NCI-H82 (cell line): Measurements from ENCODE around the gene TVP23A.
"Not testable (repeated sequence)": the region's sequence is repeated elsewhere in the genome, so short reads cannot be mapped to it uniquely, and the experiment has no call there.

Source experiments
- DNase-seq: peaks from one replicate; lab custom pipeline; 2025; lab: John Stamatoyannopoulos, UW

TVP23A gene

GRCh38 chr16:10799736-10800135, 18.9 kb downstream of the TVP23A start:
- no peak for DNase-seq

DNA sequence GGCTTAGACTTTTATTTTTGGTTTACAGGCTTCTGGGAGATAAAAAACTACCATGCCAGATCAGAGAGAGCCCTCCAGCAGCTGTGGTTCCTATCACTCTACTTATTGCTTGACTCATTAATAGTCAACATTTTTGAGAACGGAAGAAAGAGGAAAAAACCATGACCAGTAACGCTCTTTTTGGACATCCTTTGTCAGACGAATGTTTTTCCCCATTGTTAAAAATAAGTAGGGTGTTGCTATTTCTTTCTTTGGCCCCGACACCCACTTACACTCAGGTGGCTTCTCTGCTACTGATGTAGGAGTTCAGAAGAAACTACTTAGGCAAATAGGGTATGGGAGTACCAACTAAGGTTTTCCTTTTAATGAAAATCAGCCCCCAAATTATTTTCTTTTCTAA, 27.5 kb downstream of the TVP23A start:
- DNase-seq, result no peak

GRCh38 chr16:10788630-10789029, 30.0 kb downstream of the TVP23A start:
- DNase-seq, result not testable (repeated sequence)

- DNase-seq, result peak; percentile 99
Observed at GRCh38 chr16:10787304-10787703, 31.3 kb downstream of the TVP23A start.

- no peak for DNase-seq
Observed at GRCh38 chr16:10782628-10783027, 36.0 kb downstream of the TVP23A start.

DNA sequence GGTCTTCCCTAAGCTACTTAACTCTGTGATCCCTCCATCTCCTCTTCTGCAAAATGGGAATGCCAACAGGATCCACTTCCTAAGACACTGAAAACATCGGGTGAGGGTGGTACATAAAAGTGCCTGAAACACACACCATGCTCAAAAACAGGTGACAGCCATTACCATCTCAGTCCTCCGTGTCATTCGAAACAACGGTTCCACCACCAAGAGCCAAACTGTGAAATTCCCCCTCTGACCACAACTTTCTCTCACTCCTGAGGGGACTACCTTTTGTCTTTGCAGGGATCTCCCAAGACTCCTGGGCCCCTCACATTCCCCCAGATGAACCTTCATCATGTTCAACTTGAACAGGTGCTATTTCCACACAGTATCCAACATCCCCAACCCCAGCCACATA, 38.0 kb downstream of the TVP23A start:
- DNase-seq, result no peak

DNA sequence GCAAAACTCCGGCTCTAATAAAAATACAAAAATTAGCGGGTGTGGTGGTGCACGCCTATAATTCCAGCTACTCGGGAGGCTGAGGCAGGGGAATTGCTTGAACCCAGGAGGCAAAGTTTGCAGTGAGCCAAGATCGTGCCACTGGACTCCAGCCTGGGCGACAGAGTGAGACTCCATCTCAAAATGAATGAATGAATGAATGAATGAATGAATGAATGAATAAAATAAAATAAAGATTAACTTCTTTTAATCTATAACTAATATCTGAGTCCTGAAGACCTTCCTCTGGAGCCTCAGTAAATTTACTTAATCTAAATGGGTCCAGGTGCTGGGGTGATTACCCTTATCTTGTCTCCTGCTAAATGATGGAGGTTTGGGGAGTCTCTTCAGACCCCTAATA, 38.7 kb downstream of the TVP23A start:
- not testable (repeated sequence) for DNase-seq

GRCh38 chr16:10777356-10777755, 41.2 kb downstream of the TVP23A start:
- DNase-seq, result no peak

DNA sequence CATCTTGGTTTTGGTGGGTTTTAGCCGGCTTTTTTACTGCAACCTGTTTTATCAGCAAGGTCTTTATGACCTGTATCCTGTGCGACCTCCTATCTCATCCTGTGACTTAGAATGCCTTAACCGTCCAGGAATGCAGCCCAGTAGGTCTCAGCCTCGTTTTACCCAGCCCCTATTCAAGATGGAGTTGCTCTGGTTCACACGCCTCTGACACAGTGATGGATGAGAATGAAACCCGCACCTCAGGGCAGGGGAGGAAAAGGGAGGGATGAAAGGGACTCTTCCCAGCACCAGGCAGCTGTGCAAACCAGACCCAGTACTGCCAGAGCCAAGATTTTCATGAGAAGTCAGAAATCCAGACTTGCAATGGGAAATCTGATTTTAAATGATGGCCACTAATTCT, 41.7 kb downstream of the TVP23A start:
- not testable (repeated sequence) for DNase-seq

DNA sequence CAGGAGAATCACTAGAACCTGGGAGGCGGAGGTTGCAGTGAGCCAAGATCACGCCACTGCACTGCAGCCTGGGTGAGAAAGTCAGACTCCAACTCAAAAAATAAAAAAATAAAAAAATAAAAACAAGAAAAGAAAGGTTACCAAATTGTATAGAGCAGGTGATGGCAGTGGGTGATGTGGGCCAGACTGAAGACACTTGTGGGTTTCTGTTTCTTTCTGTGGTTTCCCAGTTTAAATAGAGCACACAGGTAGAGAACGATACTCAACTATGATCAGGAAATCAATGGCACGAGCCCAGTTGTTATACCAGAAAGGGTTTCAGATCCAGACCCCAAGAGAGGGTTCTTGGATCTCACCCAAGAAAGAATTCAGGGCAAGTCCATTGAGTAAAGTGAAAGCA, 42.3 kb downstream of the TVP23A start:
- DNase-seq, result no peak

DNA sequence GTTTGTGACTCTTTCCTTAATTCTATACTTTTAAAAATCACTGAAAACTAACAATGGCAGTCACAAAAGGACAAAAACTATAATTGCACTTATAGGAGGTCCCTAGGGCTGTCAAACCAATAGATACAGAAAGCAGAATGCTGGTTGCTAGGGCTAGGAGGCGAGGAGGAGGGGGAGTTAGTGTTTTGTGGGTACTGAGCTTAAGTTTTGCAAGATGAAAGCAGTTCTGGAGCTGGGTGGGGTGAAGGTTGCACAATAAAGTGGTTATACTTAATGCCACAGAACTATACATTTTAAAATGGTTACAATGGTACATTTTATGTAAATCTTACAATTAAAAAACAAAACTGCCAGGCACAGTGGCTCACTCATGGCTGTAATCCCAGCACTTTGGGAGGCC, 47.7 kb downstream of the TVP23A start:
- DNase-seq, result no peak

DNA sequence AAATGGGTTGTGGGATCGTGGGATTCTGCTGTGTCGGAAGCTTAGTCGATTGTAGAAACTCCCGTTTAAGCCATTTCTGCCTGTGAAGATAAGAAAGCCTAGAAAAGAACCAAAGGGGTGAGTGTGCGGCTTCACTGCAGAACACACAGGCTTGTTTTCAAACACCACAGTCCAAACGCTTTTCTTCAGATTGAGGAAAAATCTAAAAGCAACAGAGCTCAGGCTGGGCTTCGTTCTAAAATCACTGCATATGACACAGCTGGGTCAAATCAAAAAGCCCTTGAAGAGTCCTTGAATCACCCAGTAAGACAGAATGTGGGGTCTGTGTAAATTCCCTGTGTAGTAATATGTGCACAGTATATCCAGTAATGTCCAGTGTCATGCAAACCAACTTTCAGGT, 49.2 kb downstream of the TVP23A start:
- DNase-seq, result no peak

GRCh38 chr16:10767127-10767526, 51.5 kb downstream of the TVP23A start:
- DNase-seq, result no peak

DNA sequence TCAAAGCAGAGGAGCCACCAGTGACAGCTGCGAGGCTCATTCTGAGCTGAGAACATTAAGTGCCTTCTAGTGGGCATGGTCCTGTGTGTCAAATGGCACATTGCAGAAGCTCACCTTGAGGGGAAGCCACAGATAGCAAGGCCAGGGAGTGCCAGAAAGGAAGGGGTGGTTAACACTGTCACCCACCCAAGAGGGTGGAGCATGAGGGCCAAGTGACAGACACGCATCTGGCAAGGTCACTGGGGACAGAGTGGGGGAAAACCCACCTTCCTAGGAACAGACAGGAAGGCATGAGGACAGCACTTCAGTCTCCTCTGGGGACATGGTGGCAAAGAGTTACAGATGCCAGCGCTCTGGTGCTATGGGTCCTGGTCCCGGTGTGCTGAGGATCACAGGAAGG, 52.8 kb downstream of the TVP23A start:
- DNase-seq, result no peak

DNA sequence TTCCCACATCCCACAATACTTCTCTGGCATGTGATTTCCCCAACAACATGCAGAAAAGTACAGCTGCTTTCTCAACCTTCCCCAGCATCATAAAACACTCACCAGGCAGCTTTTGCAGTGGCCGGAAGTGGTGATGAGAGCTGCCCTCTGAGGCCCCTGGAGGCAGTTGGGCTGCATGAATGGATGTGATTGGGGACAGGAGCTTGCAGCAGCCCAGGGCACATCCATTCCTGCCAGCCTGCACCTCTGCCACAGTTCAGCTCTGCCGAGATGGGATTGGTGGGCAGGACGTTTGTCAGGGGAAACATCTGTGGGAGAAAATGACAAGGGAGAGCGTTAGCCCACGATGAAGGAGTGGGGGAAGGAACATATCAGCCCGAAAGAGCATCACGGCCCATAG, 55.1 kb downstream of the TVP23A start:
- no peak for DNase-seq

- no peak for DNase-seq
Observed at GRCh38 chr16:10762336-10763016, 56.1 kb downstream of the TVP23A start.

DNA sequence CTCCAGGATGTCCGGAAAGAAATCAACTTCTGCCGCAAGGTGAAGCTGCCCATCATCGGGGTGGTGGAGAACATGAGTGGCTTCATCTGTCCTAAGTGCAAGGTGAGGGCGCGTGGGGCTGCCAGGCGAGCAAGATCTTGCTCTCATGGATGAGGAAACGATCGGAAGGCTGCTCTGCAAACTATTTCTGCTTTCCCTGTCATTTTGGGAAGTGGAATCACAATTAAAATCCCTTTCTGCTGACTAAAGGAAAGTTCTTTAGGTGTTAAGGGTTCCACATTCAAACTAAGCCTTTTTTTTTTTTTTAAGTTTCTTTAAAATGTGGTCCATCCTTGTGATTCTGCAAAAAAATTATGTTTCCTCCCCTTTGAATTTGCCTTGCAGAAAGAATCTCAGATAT, 57.2 kb downstream of the TVP23A start:
- no peak for DNase-seq

DNA sequence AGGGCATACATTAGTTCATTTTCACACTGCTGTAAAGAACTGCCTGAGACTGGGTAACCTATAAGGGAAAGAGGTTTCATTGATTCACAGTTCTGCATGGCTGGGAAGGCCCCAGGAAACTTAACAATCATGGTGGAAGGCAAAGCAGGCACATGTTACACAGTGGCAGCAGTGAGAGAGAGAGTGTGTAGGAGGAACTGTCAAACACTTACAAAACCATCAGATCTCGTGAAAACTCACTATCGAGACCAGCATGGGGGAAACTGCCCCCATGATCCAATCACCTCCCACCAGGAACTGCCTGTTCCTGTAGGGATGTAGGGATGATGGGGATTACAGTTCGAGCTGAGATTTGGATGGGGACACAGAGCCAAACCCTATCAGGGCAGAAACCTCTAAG, 57.7 kb downstream of the TVP23A start:
- no peak for DNase-seq

GRCh38 chr16:10756574-10756973, 62.0 kb downstream of the TVP23A start:
- no peak for DNase-seq

- no peak for DNase-seq
Observed at GRCh38 chr16:10754941-10755340, 63.7 kb downstream of the TVP23A start.

GRCh38 chr16:10753670-10754069, 64.9 kb downstream of the TVP23A start:
- no peak for DNase-seq

DNA sequence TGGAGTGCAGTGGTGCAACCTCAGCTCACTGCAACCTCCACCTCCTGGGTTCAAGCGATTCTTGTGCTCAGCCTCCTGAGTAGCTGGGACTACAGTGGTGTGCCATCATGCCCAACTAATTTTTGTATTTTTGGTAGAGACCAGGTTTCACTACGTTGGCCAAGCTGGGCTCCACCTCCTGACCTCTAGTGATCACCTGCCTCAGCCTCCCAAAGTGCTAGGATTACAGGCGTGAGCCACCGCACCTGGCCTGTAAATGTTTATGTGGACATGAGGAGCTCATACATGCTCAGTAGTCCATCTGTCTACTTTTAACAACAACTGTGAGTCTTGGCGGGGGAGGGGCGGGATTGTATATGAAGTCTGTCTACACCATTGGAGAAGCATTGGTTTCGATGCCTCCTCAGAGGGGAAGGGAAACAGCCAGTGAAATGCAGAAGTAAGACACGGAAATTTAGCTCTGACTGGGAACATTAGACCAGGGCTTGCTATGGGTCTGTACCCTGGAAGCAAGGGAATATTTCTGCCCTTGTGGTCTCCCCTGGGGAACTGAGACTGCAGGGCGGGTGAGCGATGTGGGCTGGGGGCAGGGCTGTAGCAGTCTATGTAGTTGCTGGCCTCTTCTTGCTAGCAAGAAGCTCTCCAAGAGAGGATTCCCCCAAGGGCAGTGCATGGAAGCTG, 65.6 kb downstream of the TVP23A start:
- peak; percentile 84 for DNase-seq

- peak; percentile 37 for DNase-seq
Observed at GRCh38 chr16:10751291-10751697, 67.3 kb downstream of the TVP23A start.

- DNase-seq, result peak; percentile 77
Observed at GRCh38 chr16:10750793-10751192, 67.8 kb downstream of the TVP23A start.
